ENCODE measurements around the gene TCTN1. TPM values are rescaled to one million over a fixed set of nuclear protein-coding genes. Genes with fewer than 3 reads are reported as not detected.

TCTN1 gene
- total RNA-seq, 1 donor from 2014 or later, result 24.4 TPM

- Mint-ChIP-seq H3K4me3 (ENCODE audit: unreplicated experiment) (no peak overlapping the region), H3K36me3 (ENCODE audit: low read depth, unreplicated experiment) (peaks cover 10% of the 10 kb centered on the region), H3K4me1 (ENCODE audit: unreplicated experiment) (peaks cover 7% of the 10 kb centered on the region), H3K9me3 (ENCODE audit: unreplicated experiment) (no peaks in the 10 kb centered on the region), H3K27me3 (ENCODE audit: unreplicated experiment) (peaks cover 3% of the 10 kb centered on the region), H3K27ac (ENCODE audit: unreplicated experiment) (no peak overlapping the region)
- TF ChIP-seq, protein P1, sequence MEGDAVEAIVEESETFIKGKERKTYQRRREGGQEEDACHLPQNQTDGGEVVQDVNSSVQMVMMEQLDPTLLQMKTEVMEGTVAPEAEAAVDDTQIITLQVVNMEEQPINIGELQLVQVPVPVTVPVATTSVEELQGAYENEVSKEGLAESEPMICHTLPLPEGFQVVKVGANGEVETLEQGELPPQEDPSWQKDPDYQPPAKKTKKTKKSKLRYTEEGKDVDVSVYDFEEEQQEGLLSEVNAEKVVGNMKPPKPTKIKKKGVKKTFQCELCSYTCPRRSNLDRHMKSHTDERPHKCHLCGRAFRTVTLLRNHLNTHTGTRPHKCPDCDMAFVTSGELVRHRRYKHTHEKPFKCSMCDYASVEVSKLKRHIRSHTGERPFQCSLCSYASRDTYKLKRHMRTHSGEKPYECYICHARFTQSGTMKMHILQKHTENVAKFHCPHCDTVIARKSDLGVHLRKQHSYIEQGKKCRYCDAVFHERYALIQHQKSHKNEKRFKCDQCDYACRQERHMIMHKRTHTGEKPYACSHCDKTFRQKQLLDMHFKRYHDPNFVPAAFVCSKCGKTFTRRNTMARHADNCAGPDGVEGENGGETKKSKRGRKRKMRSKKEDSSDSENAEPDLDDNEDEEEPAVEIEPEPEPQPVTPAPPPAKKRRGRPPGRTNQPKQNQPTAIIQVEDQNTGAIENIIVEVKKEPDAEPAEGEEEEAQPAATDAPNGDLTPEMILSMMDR (IDR thresholded peaks at IDR 0.05; ENCODE audit: unreplicated experiment), result no peak
- peak; percentile 5 for DNase-seq (ENCODE audit: low spot score)
These were observed 44.9 kb downstream of the TCTN1 start for GRCh38 chr12:110658878-110659277.

GRCh38 chr12:110661337-110661972 is 47.5 kb downstream of the TCTN1 start:
- no peak overlapping the region for H3K27ac Mint-ChIP-seq (ENCODE audit: unreplicated experiment)
- peaks cover 3% of the 10 kb centered on the region for H3K27me3 Mint-ChIP-seq (ENCODE audit: unreplicated experiment)
- TF ChIP-seq, protein P1 (IDR thresholded peaks at IDR 0.05; ENCODE audit: unreplicated experiment), result no peak
- H3K36me3 Mint-ChIP-seq (ENCODE audit: low read depth, unreplicated experiment), result peaks cover 13% of the 10 kb centered on the region
- H3K4me3 Mint-ChIP-seq (ENCODE audit: unreplicated experiment), result no peak overlapping the region
- no peaks in the 10 kb centered on the region for H3K9me3 Mint-ChIP-seq (ENCODE audit: unreplicated experiment)
- DNase-seq (ENCODE audit: low spot score), result no peak
- H3K4me1 Mint-ChIP-seq (ENCODE audit: unreplicated experiment), result peaks cover 7% of the 10 kb centered on the region

- no peak overlapping the region for H3K27ac Mint-ChIP-seq (ENCODE audit: unreplicated experiment)
- H3K4me3 Mint-ChIP-seq (ENCODE audit: unreplicated experiment), result no peak overlapping the region
- H3K27me3 Mint-ChIP-seq (ENCODE audit: unreplicated experiment), result no peaks in the 10 kb centered on the region
- TF ChIP-seq, protein P1 (IDR thresholded peaks at IDR 0.05; ENCODE audit: unreplicated experiment), result no peak
- no peaks in the 10 kb centered on the region for H3K4me1 Mint-ChIP-seq (ENCODE audit: unreplicated experiment)
- no peaks in the 10 kb centered on the region for H3K9me3 Mint-ChIP-seq (ENCODE audit: unreplicated experiment)
- peaks cover 13% of the 10 kb centered on the region for H3K36me3 Mint-ChIP-seq (ENCODE audit: low read depth, unreplicated experiment)
- DNase-seq (ENCODE audit: low spot score), result no peak
These were observed 53.0 kb downstream of the TCTN1 start for GRCh38 chr12:110666892-110667291.

- peaks cover 1% of the 10 kb centered on the region for H3K27me3 Mint-ChIP-seq (ENCODE audit: unreplicated experiment)
- DNase-seq (ENCODE audit: low spot score), result no peak
- H3K36me3 Mint-ChIP-seq (ENCODE audit: low read depth, unreplicated experiment), result peaks cover 13% of the 10 kb centered on the region
- H3K4me1 Mint-ChIP-seq (ENCODE audit: unreplicated experiment), result no peaks in the 10 kb centered on the region
- H3K4me3 Mint-ChIP-seq (ENCODE audit: unreplicated experiment), result no peak overlapping the region
- TF ChIP-seq, protein P1 (IDR thresholded peaks at IDR 0.05; ENCODE audit: unreplicated experiment), result no peak
- H3K9me3 Mint-ChIP-seq (ENCODE audit: unreplicated experiment), result no peaks in the 10 kb centered on the region
- no peak overlapping the region for H3K27ac Mint-ChIP-seq (ENCODE audit: unreplicated experiment)
These were observed 53.7 kb downstream of the TCTN1 start for GRCh38 chr12:110667671-110668070.

DNA sequence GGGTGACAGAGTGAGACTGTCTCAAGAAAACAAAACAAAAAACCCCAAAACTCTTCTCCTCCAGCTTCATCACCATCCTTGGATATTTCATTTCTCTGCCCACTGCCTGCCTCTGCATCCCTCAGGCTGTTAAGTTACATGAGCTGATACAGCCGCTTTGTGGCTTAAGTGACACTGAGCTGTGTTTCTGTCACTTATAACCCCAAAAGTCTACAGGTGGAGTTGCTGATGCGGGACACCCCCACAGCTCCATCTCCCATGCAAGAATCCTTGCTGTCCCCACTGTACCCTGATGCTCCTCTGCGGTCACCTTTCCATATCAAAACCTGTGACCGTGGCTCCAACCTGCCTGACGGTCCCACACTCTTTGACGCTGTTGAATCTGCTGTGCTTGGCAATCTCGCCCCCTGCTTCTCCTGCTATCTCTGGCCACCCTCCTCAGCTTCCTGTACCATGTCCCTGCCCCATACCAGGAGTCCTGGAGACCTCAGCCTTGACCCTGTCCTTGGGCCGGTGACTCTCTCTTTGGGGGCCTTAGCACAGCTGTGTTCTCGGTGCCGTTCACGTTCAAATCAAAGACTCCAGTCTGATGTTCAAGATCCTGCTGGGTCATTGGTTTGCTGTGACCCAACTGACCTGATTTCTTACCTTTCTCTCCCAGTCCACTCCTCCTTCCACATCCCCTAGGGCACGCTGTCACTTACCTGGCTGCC is 54.7 kb downstream of the TCTN1 start:
- TF ChIP-seq, protein P1 (IDR thresholded peaks at IDR 0.05; ENCODE audit: unreplicated experiment), result no peak
- no peaks in the 10 kb centered on the region for H3K4me1 Mint-ChIP-seq (ENCODE audit: unreplicated experiment)
- no peak for DNase-seq (ENCODE audit: low spot score)
- peaks cover 1% of the 10 kb centered on the region for H3K27me3 Mint-ChIP-seq (ENCODE audit: unreplicated experiment)
- no peak overlapping the region for H3K27ac Mint-ChIP-seq (ENCODE audit: unreplicated experiment)
- H3K36me3 Mint-ChIP-seq (ENCODE audit: low read depth, unreplicated experiment), result peaks cover 13% of the 10 kb centered on the region
- H3K4me3 Mint-ChIP-seq (ENCODE audit: unreplicated experiment), result no peak overlapping the region
- H3K9me3 Mint-ChIP-seq (ENCODE audit: unreplicated experiment), result no peaks in the 10 kb centered on the region

All from endothelial cell (in vitro differentiated cells).